GM19328 (cell line): ENCODE data around the gene LRRIQ1.

Experiments
- ATAC-seq: cut with Tn5 transposase; IDR thresholded peaks from one replicate; pipeline ENCODE4 v1.9.1; 2021; ENCODE audit warnings: mild to moderate bottlenecking, moderate library complexity; ENCODE audit not compliant: unreplicated experiment

Gene LRRIQ1

GRCh38 chr12:85057370-85057963 is 21.3 kb downstream of the LRRIQ1 start:
- ATAC-seq: peak; percentile 71

DNA sequence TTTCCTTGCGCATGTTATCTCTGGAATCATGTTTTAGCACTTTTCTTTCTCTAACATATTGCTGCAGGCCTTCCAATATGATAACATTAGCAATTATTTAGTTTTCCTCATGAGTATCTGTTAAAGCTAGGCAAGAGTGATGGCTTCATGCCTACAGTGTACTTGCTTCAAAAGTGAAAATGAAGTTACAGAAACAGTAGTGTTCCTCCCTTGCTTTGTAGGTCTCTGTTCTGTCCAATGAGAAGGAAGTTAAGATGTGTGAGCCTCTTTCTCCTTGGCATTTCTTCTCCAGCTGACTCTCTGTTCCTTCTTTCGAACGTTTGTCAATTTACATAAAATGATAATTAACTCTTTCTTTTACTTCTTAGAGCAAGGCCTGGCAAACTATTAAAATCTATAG is 22.2 kb downstream of the LRRIQ1 start:
- no peak for ATAC-seq

- ATAC-seq: no peak
These were observed 23.4 kb downstream of the LRRIQ1 start for GRCh38 chr12:85059594-85059993.

DNA sequence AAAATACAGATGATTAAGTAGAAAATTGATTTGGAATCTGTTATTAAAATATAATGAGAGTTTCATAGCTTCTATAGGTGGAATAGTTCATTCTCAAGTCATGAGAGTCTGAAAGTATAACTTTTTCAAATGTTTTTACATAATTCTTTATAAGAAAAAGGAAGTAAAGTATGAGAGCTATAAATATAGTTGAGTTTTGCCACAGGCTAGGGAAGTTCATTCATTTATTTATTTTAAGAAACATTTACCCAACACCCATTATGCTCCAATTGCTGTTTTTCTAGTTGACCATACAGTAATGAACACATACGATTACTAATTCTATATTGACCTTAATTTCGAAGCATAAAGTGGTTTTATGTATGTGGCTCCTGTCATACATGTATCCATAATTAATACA is 24.8 kb downstream of the LRRIQ1 start:
- ATAC-seq: no peak

DNA sequence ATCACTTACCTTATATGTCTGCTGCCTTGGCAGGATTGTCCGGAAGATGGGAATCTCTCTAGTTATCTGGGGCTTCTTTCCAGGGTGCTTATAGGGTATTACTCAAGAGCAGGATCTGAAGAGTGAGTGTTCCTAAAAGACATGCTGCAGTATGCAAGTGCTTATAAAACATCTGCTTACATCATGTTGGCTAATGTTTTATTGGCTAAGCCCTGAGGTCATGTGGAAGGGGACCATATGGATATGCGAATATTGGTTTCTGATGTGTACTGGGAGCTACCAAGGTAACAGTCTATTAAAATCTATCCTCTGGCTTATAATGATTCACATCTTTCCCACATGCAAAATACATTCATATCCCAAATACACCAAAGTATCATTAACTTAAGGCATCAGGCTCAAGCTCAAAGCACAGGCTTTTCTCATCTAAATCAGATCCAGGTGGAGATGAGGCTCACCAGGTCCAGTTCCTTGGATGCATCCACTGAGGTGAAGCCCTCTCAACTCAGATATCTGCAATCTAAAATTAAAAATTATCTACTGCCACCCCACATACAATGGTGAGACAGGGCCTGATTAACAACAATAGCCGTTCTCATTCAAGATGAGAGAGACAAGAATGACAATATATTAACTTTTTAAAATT is 29.8 kb downstream of the LRRIQ1 start:
- ATAC-seq: no peak

- ATAC-seq: no peak
These were observed 36.7 kb downstream of the LRRIQ1 start for GRCh38 chr12:85072826-85073225.

- peak; percentile 82 for ATAC-seq
These were observed 40.7 kb downstream of the LRRIQ1 start for GRCh38 chr12:85076688-85077430.

GRCh38 chr12:85085066-85085465 is 48.9 kb downstream of the LRRIQ1 start:
- ATAC-seq: no peak

GRCh38 chr12:85089792-85090191 is 53.6 kb downstream of the LRRIQ1 start:
- no peak for ATAC-seq

GRCh38 chr12:85092814-85093370 is 56.7 kb downstream of the LRRIQ1 start:
- ATAC-seq: no peak

DNA sequence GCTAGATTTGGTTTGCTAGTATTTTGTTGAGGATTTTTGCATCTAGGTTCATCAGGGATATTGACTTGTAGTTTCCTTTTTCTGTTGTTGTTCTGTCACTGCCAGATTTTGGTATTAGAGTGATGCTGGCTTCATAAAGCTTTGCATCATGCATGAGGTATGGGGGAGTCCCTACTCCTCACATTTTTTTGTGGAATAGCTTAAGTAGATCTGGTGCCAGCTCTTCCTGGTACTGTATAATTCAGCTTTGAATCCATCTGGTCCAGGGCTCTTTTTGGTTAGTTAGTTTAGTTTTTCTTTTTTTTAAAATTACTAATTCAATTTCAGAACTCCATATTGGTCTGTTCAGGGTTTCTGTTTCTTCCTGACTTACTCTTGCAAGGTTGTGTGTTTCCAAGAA is 59.4 kb downstream of the LRRIQ1 start:
- no peak for ATAC-seq

GRCh38 chr12:85130646-85131045 is 94.5 kb downstream of the LRRIQ1 start:
- ATAC-seq: no peak

- ATAC-seq: no peak
These were observed 102.7 kb downstream of the LRRIQ1 start for GRCh38 chr12:85138833-85139232.

- no peak for ATAC-seq
These were observed 111.2 kb downstream of the LRRIQ1 start for GRCh38 chr12:85147331-85147730.

DNA sequence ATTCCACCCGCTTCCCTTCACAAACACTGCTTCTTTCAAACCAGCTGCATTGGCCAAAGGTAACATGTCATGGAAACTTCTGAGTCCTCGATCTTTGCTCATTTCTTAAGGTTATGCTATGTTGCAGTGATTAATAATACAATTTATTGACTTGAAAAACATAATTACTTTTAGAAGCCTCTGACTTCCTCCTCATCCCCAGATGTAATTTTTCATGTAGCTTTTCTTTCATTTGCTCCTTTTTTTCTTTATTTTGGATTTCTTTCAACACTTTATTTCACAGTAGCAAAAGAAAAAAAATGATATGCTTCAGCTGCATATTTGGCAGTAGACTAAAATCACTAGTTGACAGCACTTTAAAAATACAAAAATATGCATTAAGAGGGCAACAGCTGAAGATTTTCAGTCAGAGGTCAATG is 116.2 kb downstream of the LRRIQ1 start:
- ATAC-seq: no peak

- no peak for ATAC-seq
These were observed 119.6 kb downstream of the LRRIQ1 start for GRCh38 chr12:85155791-85156190.

- no peak for ATAC-seq
These were observed 120.4 kb downstream of the LRRIQ1 start for GRCh38 chr12:85156569-85156968.

DNA sequence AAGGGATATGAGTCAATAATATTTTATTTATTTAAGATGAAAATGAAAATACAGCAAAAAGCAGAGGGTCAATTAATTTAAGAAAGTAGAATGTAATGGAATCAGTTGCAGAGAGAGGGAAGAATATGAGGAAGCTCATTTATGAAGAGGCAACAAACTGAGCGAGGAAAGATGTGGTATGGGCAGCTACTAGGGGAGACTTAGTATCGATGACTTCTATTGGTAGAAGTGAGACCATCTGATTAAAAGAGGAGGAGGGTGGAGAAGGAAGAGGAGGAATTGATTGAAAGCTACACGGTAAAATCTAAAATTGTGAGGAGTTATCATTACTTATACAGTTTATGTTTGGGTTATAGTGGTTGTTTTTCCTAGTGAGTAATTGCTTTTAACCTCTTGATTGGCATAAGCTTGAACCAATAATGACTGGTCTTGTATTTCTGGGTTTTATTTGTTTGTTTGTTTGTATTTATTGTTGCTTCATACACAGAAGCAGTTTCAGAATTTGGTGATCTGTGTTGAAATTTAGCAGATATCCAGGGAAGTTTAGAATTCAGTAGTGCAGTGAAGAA is 121.0 kb downstream of the LRRIQ1 start:
- no peak for ATAC-seq

- ATAC-seq: no peak
These were observed 127.7 kb downstream of the LRRIQ1 start for GRCh38 chr12:85163752-85164321.

DNA sequence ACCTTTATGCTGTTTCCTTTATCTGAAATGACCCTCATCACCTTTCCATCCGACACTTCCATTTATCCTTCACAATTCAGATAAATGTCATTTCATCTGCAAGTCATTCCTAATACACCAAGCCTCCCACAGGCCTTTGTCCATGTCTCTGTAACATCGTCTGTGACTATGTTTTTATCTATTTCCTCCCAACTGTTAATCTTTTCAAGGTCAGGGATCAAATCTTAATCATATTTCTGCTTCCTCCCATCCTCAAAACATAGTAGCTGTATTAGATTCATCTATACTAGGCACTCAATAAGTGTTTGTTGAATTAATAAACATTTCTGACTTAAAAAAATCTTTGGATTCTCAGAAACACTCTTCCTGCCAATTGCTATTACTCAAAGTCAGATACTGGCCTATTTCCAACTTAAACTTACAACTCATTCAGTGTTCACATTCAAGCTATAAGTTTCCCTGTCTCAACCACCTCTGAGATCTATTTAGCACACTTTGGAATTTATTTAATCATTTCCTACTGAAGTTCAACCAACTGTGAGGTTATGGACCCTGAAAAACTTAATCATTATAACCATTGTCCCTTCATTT is 143.6 kb downstream of the LRRIQ1 start:
- no peak for ATAC-seq

DNA sequence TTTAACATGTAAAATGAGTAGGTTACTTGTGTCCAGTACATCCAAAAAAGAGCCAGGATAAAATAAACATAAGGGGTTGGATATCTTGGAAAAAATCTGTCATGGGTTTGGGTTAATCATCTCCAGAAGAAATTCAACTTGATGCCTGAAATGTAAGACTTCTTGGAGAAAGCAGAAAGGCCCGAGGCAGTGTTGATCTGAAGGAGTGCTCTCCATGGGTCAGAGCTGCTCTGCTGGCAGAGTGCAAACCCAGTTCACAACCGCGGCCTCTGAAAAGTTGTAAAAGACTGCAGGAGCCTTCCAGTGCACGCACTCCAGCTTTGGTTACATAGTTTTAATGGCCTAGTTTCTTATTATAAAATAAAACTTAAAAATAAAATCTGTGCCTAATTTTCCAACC is 146.5 kb downstream of the LRRIQ1 start:
- ATAC-seq: no peak
